Central memory CD8-positive, alpha-beta T cell (primary cell): ENCODE data around the gene TMPRSS7.
A peak's percentile ranks its signal among the peaks of the same experiment; 100 is the strongest.

Experiments used
- ATAC-seq: fragments of 150-1000 bp; cut with Tn5 transposase; replicated peaks from 2 replicates; pipeline ENCODE4 v1.10.0; 2022; ENCODE audit warnings: mild to moderate bottlenecking, moderate FRiP score, moderate number of reproducible peaks; ENCODE audit not compliant: poor library complexity, severe bottlenecking; ENCODE audit errors: extremely low read depth
- DNase-seq, 2 donors: peaks; one replicate each; pipeline ENCODE4 v3.0.0; 2021; ENCODE audit warnings: low spot score in 2 of 2
- H3K27ac Mint-ChIP-seq: one replicate; pipeline ENCODE4 v1.8.0; 2022; ENCODE audit warnings: low read depth, mild to moderate bottlenecking, moderate library complexity, mixed read lengths
- H3K27me3 Mint-ChIP-seq: one replicate; pipeline ENCODE4 v1.8.0; 2022; ENCODE audit warnings: mixed read lengths
- H3K36me3 Mint-ChIP-seq: one replicate; pipeline ENCODE4 v1.8.0; 2022; ENCODE audit warnings: mild to moderate bottlenecking, moderate library complexity, mixed read lengths; ENCODE audit not compliant: insufficient read depth
- H3K4me1 Mint-ChIP-seq: one replicate; pipeline ENCODE4 v1.8.0; 2022; ENCODE audit warnings: mixed read lengths
- H3K4me3 Mint-ChIP-seq: one replicate; pipeline ENCODE4 v1.8.0; 2022; ENCODE audit warnings: mild to moderate bottlenecking, moderate library complexity, mixed read lengths
- H3K9me3 Mint-ChIP-seq: one replicate; pipeline ENCODE4 v1.8.0; 2022; ENCODE audit warnings: mixed read lengths

Gene TMPRSS7

GRCh38 chr3:112119962-112120836 is 85.7 kb downstream of the TMPRSS7 start:
- peaks cover 5% of the 10 kb centered on the region for H3K36me3 Mint-ChIP-seq
- ATAC-seq (no peak), DNase-seq (no peak)
- no peaks in the 10 kb centered on the region for H3K9me3 Mint-ChIP-seq
- H3K27me3 Mint-ChIP-seq: no peaks in the 10 kb centered on the region
- H3K4me1 Mint-ChIP-seq: peaks cover 16% of the 10 kb centered on the region
- H3K27ac Mint-ChIP-seq: no peak overlapping the region
- H3K4me3 Mint-ChIP-seq: no peak overlapping the region

- H3K4me1 Mint-ChIP-seq: peaks cover 26% of the 10 kb centered on the region
- H3K27me3 Mint-ChIP-seq: no peaks in the 10 kb centered on the region
- H3K4me3 Mint-ChIP-seq: no peak overlapping the region
These were observed 87.3 kb downstream of the TMPRSS7 start for GRCh38 chr3:112121577-112122547.

GRCh38 chr3:112122870-112123269 is 88.3 kb downstream of the TMPRSS7 start:
- H3K27ac Mint-ChIP-seq: no peak overlapping the region
- no peak for ATAC-seq

More at GRCh38 chr3:112121577-112122547, 87.3 kb downstream of the TMPRSS7 start:
- Mint-ChIP-seq H3K27ac (no peak overlapping the region), H3K36me3 (peaks cover 7% of the 10 kb centered on the region), H3K9me3 (no peaks in the 10 kb centered on the region)
- ATAC-seq (no peak), DNase-seq (no peak)

GRCh38 chr3:112123548-112123947 is 89.0 kb downstream of the TMPRSS7 start:
- peaks cover 27% of the 10 kb centered on the region for H3K4me1 Mint-ChIP-seq

More at GRCh38 chr3:112122870-112123269, 88.3 kb downstream of the TMPRSS7 start:
- H3K4me1 Mint-ChIP-seq: peaks cover 27% of the 10 kb centered on the region
- H3K36me3 Mint-ChIP-seq: peaks cover 7% of the 10 kb centered on the region
- no peaks in the 10 kb centered on the region for H3K27me3 Mint-ChIP-seq
- no peak for DNase-seq
- no peak overlapping the region for H3K4me3 Mint-ChIP-seq
- no peaks in the 10 kb centered on the region for H3K9me3 Mint-ChIP-seq

GRCh38 chr3:112124907-112125607 is 90.5 kb downstream of the TMPRSS7 start:
- ATAC-seq: no peak
- H3K27ac Mint-ChIP-seq: no peak overlapping the region

More at GRCh38 chr3:112123548-112123947, 89.0 kb downstream of the TMPRSS7 start:
- Mint-ChIP-seq H3K27me3 (no peaks in the 10 kb centered on the region), H3K4me3 (no peak overlapping the region), H3K9me3 (no peaks in the 10 kb centered on the region), H3K36me3 (peaks cover 7% of the 10 kb centered on the region), H3K27ac (no peak overlapping the region)
- ATAC-seq (no peak), DNase-seq (no peak)

GRCh38 chr3:112126511-112126911 is 92.0 kb downstream of the TMPRSS7 start:
- Mint-ChIP-seq H3K27ac (peak overlapping the region; percentile 36), H3K36me3 (peaks cover 10% of the 10 kb centered on the region), H3K27me3 (no peaks in the 10 kb centered on the region), H3K9me3 (no peaks in the 10 kb centered on the region), H3K4me3 (peak overlapping the region; percentile 56), H3K4me1 (peaks cover 29% of the 10 kb centered on the region)
- ATAC-seq: no peak
- DNase-seq: no peak

More at GRCh38 chr3:112124907-112125607, 90.5 kb downstream of the TMPRSS7 start:
- peaks cover 10% of the 10 kb centered on the region for H3K36me3 Mint-ChIP-seq
- peaks cover 27% of the 10 kb centered on the region for H3K4me1 Mint-ChIP-seq
- DNase-seq: no peak
- H3K27me3 Mint-ChIP-seq: no peaks in the 10 kb centered on the region
- H3K9me3 Mint-ChIP-seq: no peaks in the 10 kb centered on the region
- H3K4me3 Mint-ChIP-seq: no peak overlapping the region

- H3K9me3 Mint-ChIP-seq: no peaks in the 10 kb centered on the region
- H3K27me3 Mint-ChIP-seq: no peaks in the 10 kb centered on the region
- ATAC-seq (no peak), DNase-seq (no peak)
- H3K4me1 Mint-ChIP-seq: peaks cover 35% of the 10 kb centered on the region
- H3K27ac Mint-ChIP-seq: peak overlapping the region; percentile 36
- peak overlapping the region; percentile 56 for H3K4me3 Mint-ChIP-seq
- H3K36me3 Mint-ChIP-seq: peaks cover 10% of the 10 kb centered on the region
These were observed 93.3 kb downstream of the TMPRSS7 start for GRCh38 chr3:112127522-112128494.

GRCh38 chr3:112128843-112129727 is 94.5 kb downstream of the TMPRSS7 start:
- ATAC-seq: peak; percentile 70
- Mint-ChIP-seq H3K4me3 (no peak overlapping the region), H3K36me3 (peaks cover 13% of the 10 kb centered on the region), H3K4me1 (peaks cover 47% of the 10 kb centered on the region), H3K27ac (peak overlapping the region; percentile 44), H3K9me3 (no peaks in the 10 kb centered on the region), H3K27me3 (no peaks in the 10 kb centered on the region)
- DNase-seq: peak in 1 of 2 donors; percentile 23

GRCh38 chr3:112129925-112130637 is 95.5 kb downstream of the TMPRSS7 start:
- peak overlapping the region; percentile 32 for H3K4me3 Mint-ChIP-seq
- no peaks in the 10 kb centered on the region for H3K9me3 Mint-ChIP-seq
- H3K36me3 Mint-ChIP-seq: peaks cover 11% of the 10 kb centered on the region
- peaks cover 51% of the 10 kb centered on the region for H3K4me1 Mint-ChIP-seq
- H3K27me3 Mint-ChIP-seq: no peaks in the 10 kb centered on the region
- H3K27ac Mint-ChIP-seq: peak overlapping the region; percentile 44
- DNase-seq: no peak
- no peak for ATAC-seq

GRCh38 chr3:112130638-112130993 is 96.1 kb downstream of the TMPRSS7 start:
- Mint-ChIP-seq H3K4me1 (peaks cover 49% of the 10 kb centered on the region), H3K27me3 (no peaks in the 10 kb centered on the region), H3K36me3 (peaks cover 8% of the 10 kb centered on the region), H3K4me3 (peak overlapping the region; percentile 32), H3K27ac (peak overlapping the region; percentile 44), H3K9me3 (no peaks in the 10 kb centered on the region)
- DNase-seq: no peak
- ATAC-seq: no peak
